ENCODE data around the gene ABHD1. TPM values are rescaled to one million over a fixed set of nuclear protein-coding genes. Genes with fewer than 3 reads are reported as not detected.

The ABHD1 gene
- total and polyA plus RNA-seq, 3 experiments from 2014 or later = 0.33 to 1.4 (median 0.90) TPM

GRCh38 chr2:27128668-27129571, 5.3 kb downstream of the ABHD1 start:
- Histone ChIP-seq H3K4me3 (ENCODE audit: low read length) (no peak overlapping the region), H3K9me3 (ENCODE audit: low read length) (no peaks in the 10 kb centered on the region), H3K36me3 (ENCODE audit: insufficient read depth, low read length) (peaks cover 15% of the 10 kb centered on the region), H3K27me3 (ENCODE audit: insufficient read depth, low read length, poor library complexity, severe bottlenecking) (no peaks in the 10 kb centered on the region), H3K27ac (ENCODE audit: low read depth, low read length) (no peak overlapping the region), H3K4me1 (ENCODE audit: insufficient read depth, low read length) (peaks cover 16% of the 10 kb centered on the region)
- ChIA-PET CTCF (interaction anchor here (0.9 kb wide), 1 partner anchor 42 kb away, joined by 3 read pairs; the partner anchor contains the start of gene KHK), POLR2A (no interaction called here)
- Mint-ChIP-seq H3K27ac (peak overlapping the region in 4 of 8 donors; percentile 9 to 71 (median 58)), H3K9me3 (no peaks in the 10 kb centered on the region), H3K36me3 (peaks cover 0 to 47% (median 0%) of the 10 kb centered on the region in 3 donors), H3K4me3 (peak overlapping the region in 1 of 7 donors; percentile 73), H3K27me3 (no peaks in the 10 kb centered on the region), H3K4me1 (peaks cover 22 to 24% (median 23%) of the 10 kb centered on the region in 3 donors)
- no peak for DNase-seq

- peaks cover 21 to 31% (median 21%) of the 10 kb centered on the region in 3 donors for H3K4me1 Mint-ChIP-seq
- Histone ChIP-seq H3K27ac (ENCODE audit: low read depth, low read length) (no peak overlapping the region), H3K4me1 (ENCODE audit: insufficient read depth, low read length) (peaks cover 15% of the 10 kb centered on the region), H3K4me3 (ENCODE audit: low read length) (no peak overlapping the region), H3K27me3 (ENCODE audit: insufficient read depth, low read length, poor library complexity, severe bottlenecking) (no peaks in the 10 kb centered on the region), H3K9me3 (ENCODE audit: low read length) (no peaks in the 10 kb centered on the region), H3K36me3 (ENCODE audit: insufficient read depth, low read length) (peaks cover 15% of the 10 kb centered on the region)
- peak overlapping the region in 2 of 8 donors; percentile 46 to 66 for H3K27ac Mint-ChIP-seq
- ChIA-PET POLR2A (no interaction called here), CTCF (no interaction called here)
- H3K9me3 Mint-ChIP-seq = peaks cover 0 to 2% (median 0%) of the 10 kb centered on the region in 5 donors
- peaks cover 0 to 49% (median 0%) of the 10 kb centered on the region in 3 donors for H3K36me3 Mint-ChIP-seq
- H3K4me3 Mint-ChIP-seq = peak overlapping the region in 1 of 7 donors; percentile 29
- DNase-seq = no peak
- peaks cover 0 to 2% of the 10 kb centered on the region in 2 donors for H3K27me3 Mint-ChIP-seq
These were observed 6.8 kb downstream of the ABHD1 start for GRCh38 chr2:27130396-27130795.

DNA sequence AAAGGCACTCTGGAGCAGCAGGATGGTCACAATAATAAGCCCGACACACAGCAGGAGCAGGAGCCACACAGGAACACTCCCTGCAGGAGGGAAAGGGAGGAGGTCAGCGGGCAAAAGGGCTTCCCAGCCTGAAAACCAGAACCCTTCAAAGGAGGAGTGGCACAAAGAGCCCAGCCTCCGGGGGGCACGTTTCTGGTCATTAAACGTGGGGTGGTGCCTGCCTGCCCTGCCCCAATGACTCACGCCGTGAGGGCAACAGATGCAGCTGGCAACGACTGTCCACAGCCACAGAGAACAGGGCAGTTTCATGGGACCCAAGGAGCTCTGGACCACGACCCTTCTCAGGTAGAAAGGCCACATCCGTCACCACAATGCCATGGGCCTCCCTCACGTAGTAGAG, 7.8 kb downstream of the ABHD1 start:
- Histone ChIP-seq H3K27ac (ENCODE audit: low read depth, low read length) (no peak overlapping the region), H3K4me1 (ENCODE audit: insufficient read depth, low read length) (peaks cover 15% of the 10 kb centered on the region), H3K9me3 (ENCODE audit: low read length) (no peaks in the 10 kb centered on the region), H3K27me3 (ENCODE audit: insufficient read depth, low read length, poor library complexity, severe bottlenecking) (no peaks in the 10 kb centered on the region), H3K4me3 (ENCODE audit: low read length) (no peak overlapping the region), H3K36me3 (ENCODE audit: insufficient read depth, low read length) (peaks cover 15% of the 10 kb centered on the region)
- Mint-ChIP-seq H3K27ac (peak overlapping the region in 3 of 8 donors; percentile 12 to 45 (median 21)), H3K4me1 (peaks cover 21 to 31% (median 21%) of the 10 kb centered on the region in 3 donors), H3K4me3 (peak overlapping the region in 3 of 7 donors; percentile 47 to 73 (median 65)), H3K27me3 (peaks cover 0 to 2% of the 10 kb centered on the region in 2 donors), H3K9me3 (peaks cover 0 to 2% (median 0%) of the 10 kb centered on the region in 5 donors), H3K36me3 (peaks cover 0 to 49% (median 0%) of the 10 kb centered on the region in 3 donors)
- ChIA-PET POLR2A (no interaction called here), CTCF (no interaction called here)
- DNase-seq = no peak

- Mint-ChIP-seq H3K4me1 (peaks cover 21 to 31% (median 21%) of the 10 kb centered on the region in 3 donors), H3K4me3 (peak overlapping the region; percentile 89 to 97 (median 94)), H3K27ac (peak overlapping the region; percentile 79 to 98 (median 90)), H3K9me3 (peaks cover 0 to 2% (median 0%) of the 10 kb centered on the region in 5 donors), H3K36me3 (peaks cover 0 to 49% (median 0%) of the 10 kb centered on the region in 3 donors), H3K27me3 (peaks cover 0 to 2% of the 10 kb centered on the region in 2 donors)
- CTCF ChIA-PET = interaction anchor here (0.9 to 3.6 kb wide), 3 partner anchors 9 to 172 kb away, joined by 3 to 24 read pairs (median 6); partner anchors contain the start of genes ABHD1 and KHK
- Histone ChIP-seq H3K27me3 (ENCODE audit: insufficient read depth, low read length, poor library complexity, severe bottlenecking) (no peaks in the 10 kb centered on the region), H3K36me3 (ENCODE audit: insufficient read depth, low read length) (peaks cover 15% of the 10 kb centered on the region), H3K9me3 (ENCODE audit: low read length) (no peaks in the 10 kb centered on the region), H3K27ac (ENCODE audit: low read depth, low read length) (peak overlapping the region; percentile 91), H3K4me1 (ENCODE audit: insufficient read depth, low read length) (peaks cover 15% of the 10 kb centered on the region), H3K4me3 (ENCODE audit: low read length) (peak overlapping the region; percentile 86)
- no peak for DNase-seq
- POLR2A ChIA-PET = interaction anchor here (1.3 to 2.6 kb wide), 3 partner anchors 10 to 79 kb away, joined by 5 to 27 read pairs (median 7); partner anchors contain the start of genes ABHD1, ATRAID, OST4 and SLC5A6
These were observed 9.7 kb downstream of the ABHD1 start for GRCh38 chr2:27133195-27133875.

DNA sequence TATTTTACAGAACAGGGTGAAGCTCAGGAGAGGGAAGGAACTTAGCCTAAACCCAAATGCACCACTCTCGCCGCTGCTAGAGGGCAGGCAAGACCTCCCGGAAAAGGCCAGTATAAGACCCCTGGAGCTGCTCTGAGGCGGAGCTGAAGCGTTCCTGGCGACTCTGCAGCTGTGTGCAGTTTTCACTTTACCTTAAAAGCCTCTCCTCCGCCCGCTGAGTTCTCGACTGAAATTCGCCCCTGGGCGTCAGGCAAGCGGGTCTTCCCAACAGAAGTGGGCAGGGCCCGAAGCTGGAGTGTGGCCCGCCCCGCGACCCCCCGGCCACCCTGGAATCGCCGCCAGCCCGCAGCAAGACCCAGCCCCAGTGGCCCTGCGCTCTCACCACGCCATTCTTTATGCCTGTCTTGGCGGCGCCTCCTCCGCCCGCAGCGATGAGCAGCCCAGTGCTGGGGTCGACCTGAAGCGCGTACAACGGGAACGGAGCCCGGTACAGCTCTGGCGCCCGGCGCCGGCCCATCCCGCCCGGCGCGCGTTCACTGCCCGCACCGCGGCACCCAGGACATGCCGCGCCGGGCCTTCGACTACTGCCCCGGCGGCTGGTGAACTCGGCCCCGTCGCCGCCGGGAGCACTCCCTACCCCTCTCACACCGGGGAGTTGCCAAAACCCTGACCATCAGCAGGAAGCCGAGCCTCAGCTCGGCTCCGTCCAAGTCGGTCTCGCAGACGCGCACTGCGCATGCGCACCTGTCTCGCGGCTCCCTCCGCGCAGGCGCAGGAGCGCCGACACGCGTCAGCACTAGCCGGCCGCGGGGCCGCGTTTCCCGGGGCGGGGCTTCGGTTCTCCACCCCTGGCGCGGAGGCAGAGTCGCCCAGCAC, 10.5 kb downstream of the ABHD1 start, which contains the start of gene PREB:
PREB (minus strand) TSS at position 732 of the 876 bp plus-strand sequence; CDS start at position 517, 215 bp downstream.
- DNase-seq = peak; percentile 97 to 99 (median 98)
- peaks cover 15% of the 10 kb centered on the region for H3K36me3 ChIP-seq (ENCODE audit: insufficient read depth, low read length)
- peaks cover 0 to 44% (median 0%) of the 10 kb centered on the region in 3 donors for H3K36me3 Mint-ChIP-seq
- ChIA-PET CTCF (interaction anchor here (0.9 to 3.6 kb wide), 3 partner anchors 10 to 172 kb away, joined by 3 to 24 read pairs (median 6); partner anchors contain the start of genes ABHD1 and KHK), POLR2A (interaction anchor here (0.6 to 2.6 kb wide), 4 partner anchors 10 to 145 kb away, joined by 3 to 27 read pairs (median 6); partner anchors contain the start of genes ABHD1, ATRAID, OST4 and SLC5A6)
- peaks cover 15% of the 10 kb centered on the region for H3K4me1 ChIP-seq (ENCODE audit: insufficient read depth, low read length)
- peaks cover 0 to 2% (median 0%) of the 10 kb centered on the region in 5 donors for H3K9me3 Mint-ChIP-seq
- peak within 1 kb of the TSS; percentile 89 to 97 (median 94) for H3K4me3 Mint-ChIP-seq
- peaks cover 21 to 31% (median 21%) of the 10 kb centered on the region in 3 donors for H3K4me1 Mint-ChIP-seq
- peak within 1 kb of the TSS; percentile 86 for H3K4me3 ChIP-seq (ENCODE audit: low read length)
- no peaks in the 10 kb centered on the region for H3K27me3 ChIP-seq (ENCODE audit: insufficient read depth, low read length, poor library complexity, severe bottlenecking)
- peak within 1 kb of the TSS; percentile 91 for H3K27ac ChIP-seq (ENCODE audit: low read depth, low read length)
- peak within 1 kb of the TSS; percentile 83 to 98 (median 97) for H3K27ac Mint-ChIP-seq
- no peaks in the 10 kb centered on the region for H3K9me3 ChIP-seq (ENCODE audit: low read length)
- peaks cover 0 to 2% of the 10 kb centered on the region in 2 donors for H3K27me3 Mint-ChIP-seq

DNA sequence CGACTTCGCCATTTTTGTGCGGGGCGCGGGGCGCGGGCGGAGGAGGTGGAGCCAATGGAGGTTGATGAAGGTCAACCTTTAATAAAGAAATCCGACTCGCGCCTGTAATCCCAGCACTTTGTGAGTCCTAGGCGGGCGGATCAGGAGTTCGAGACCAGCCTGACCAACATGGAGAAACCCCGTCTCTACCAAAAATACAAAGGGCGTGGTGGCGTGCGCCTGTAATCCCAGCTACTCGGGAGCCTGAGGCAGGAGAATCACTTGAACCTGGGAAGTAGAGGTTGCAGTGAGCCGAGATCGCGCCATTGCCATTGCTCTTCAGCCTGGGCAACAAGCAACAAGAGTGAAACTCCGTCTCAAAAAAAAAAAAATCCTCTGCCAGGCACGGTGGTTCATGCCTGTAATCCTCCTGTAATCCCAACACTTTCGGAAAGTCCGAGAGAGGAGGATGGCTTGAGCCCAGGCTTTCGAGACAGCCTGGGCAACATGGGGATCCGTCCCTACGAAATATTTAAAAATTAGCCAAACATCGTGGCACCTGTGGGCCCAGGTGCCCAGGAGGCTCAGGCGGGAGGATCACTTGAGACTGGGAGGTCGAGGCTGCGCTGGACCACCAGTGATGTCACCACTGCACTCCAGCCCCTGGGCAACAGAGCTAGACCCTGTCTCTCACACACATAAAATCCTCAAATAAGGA, 11.3 kb downstream of the ABHD1 start:
- H3K27ac Mint-ChIP-seq = peak overlapping the region; percentile 76 to 98 (median 96)
- peaks cover 19 to 31% (median 21%) of the 10 kb centered on the region in 3 donors for H3K4me1 Mint-ChIP-seq

More for the DNA sequence above, 11.3 kb downstream of the ABHD1 start:
- H3K36me3 Mint-ChIP-seq = peaks cover 0 to 37% (median 0%) of the 10 kb centered on the region in 3 donors
- Histone ChIP-seq H3K36me3 (ENCODE audit: insufficient read depth, low read length) (peaks cover 15% of the 10 kb centered on the region), H3K9me3 (ENCODE audit: low read length) (no peaks in the 10 kb centered on the region), H3K27me3 (ENCODE audit: insufficient read depth, low read length, poor library complexity, severe bottlenecking) (no peaks in the 10 kb centered on the region), H3K27ac (ENCODE audit: low read depth, low read length) (peak overlapping the region; percentile 91), H3K4me3 (ENCODE audit: low read length) (peak overlapping the region; percentile 86), H3K4me1 (ENCODE audit: insufficient read depth, low read length) (peaks cover 15% of the 10 kb centered on the region)
- H3K9me3 Mint-ChIP-seq = peaks cover 0 to 2% (median 0%) of the 10 kb centered on the region in 5 donors
- ChIA-PET CTCF (interaction anchor here (2.0 to 3.6 kb wide), 2 partner anchors 11 to 48 kb away, joined by 6 to 24 read pairs; partner anchors contain the start of genes ABHD1 and KHK), POLR2A (interaction anchor here (1.9 to 2.6 kb wide), 2 partner anchors 11 to 64 kb away, joined by 5 to 27 read pairs; partner anchors contain the start of genes ABHD1 and OST4)
- peak overlapping the region; percentile 89 to 97 (median 94) for H3K4me3 Mint-ChIP-seq
- no peak for DNase-seq
- peaks cover 0 to 2% of the 10 kb centered on the region in 2 donors for H3K27me3 Mint-ChIP-seq

Data from CD8-positive, alpha-beta memory T cell (primary cell).